A549 (cell line): ENCODE measurements around the gene LAGE3. TPM values are rescaled to one million over a fixed set of nuclear protein-coding genes. Genes with fewer than 3 reads are reported as not detected.

Source experiments
- ATAC-seq, 2 experiments: fragments of 200-7000 bp in 1 of 2; fragments of >200 bp in 1 of 2; cut with Nextera tagmentation in 1 of 2; cut with Tn5 transposase in 1 of 2; 3 replicates each; pipeline versions ENCODE4 v1.8.0 to v1.9.1; 2018 to 2020; ENCODE audit warnings: mild to moderate bottlenecking in 1 of 2, moderate library complexity in 1 of 2
- CTCF ChIA-PET: fragments of 300-600 bp; sonication (Branson Sonifier 250); formaldehyde crosslinking; extraction: SDS; loops from one replicate; lab custom pipeline; 2021; ENCODE audit warnings: antibody characterized with exemption, inconsistent platforms; lab: Yijun Ruan, JAX
- POLR2A ChIA-PET: fragments of 350-600 bp; formaldehyde crosslinking; extraction: SDS; loops from one replicate; lab custom pipeline; 2021; ENCODE audit warnings: antibody characterized with exemption, inconsistent platforms; lab: Yijun Ruan, JAX
- DNase-seq, 2 experiments: peaks; one replicate each; pipeline versions ENCODE4 v3.0.0 to v3.0.0-alpha.2; 2011 to 2016; ENCODE audit warnings: low read depth in 1 of 2, low spot score in 1 of 2
- FAIRE-seq: peaks from 2 replicates; lab custom pipeline; 2011; peaks lifted over from hg19 to GRCh38; lab: Jason Lieb, UNC
- H3K27ac ChIP-seq, 2 experiments: fragments of >200 bp; sonication (Bioruptor Twin); formaldehyde crosslinking; 3 replicates each; pipeline ENCODE4 v1.5.1; 2016 to 2017
- H3K4me1 ChIP-seq: fragments of >200 bp; sonication (Bioruptor Twin); formaldehyde crosslinking; 3 replicates; pipeline ENCODE4 v1.6.1; 2016
- H3K4me2 ChIP-seq: fragments of >200 bp; sonication (Bioruptor Twin); formaldehyde crosslinking; 3 replicates; pipeline ENCODE4 v1.6.1; 2016
- H3K4me3 ChIP-seq: fragments of >200 bp; sonication (Bioruptor Twin); formaldehyde crosslinking; 3 replicates; pipeline ENCODE4 v1.5.1; 2016
- H3K9me3 ChIP-seq: fragments of >200 bp; sonication (Bioruptor Twin); formaldehyde crosslinking; 3 replicates; pipeline ENCODE4 v1.6.1; 2016
- ATOH8 ChIP-seq: fragments of 250-450 bp; sonication (Bioruptor Pico); IDR thresholded peaks from 2 replicates; pipeline ENCODE4 v1.5.0; 2020; ENCODE audit warnings: low read depth, mild to moderate bottlenecking, moderate library complexity
- CBX2 ChIP-seq: fragments of 200-600 bp; sonication (generic); IDR thresholded peaks from 2 replicates; pipeline ENCODE4 v1.6.1; 2016; ENCODE audit warnings: low read depth, mild to moderate bottlenecking, borderline replicate concordance
- CBX8 ChIP-seq: fragments of 200-600 bp; sonication (generic); IDR thresholded peaks from 2 replicates; pipeline ENCODE4 v1.6.1; 2016
- CHD2 ChIP-seq: fragments of 150-350 bp; IDR thresholded peaks from 2 replicates; pipeline ENCODE4 v1.6.1; 2014; ENCODE audit warnings: low read length; ENCODE audit not compliant: partially characterized antibody
- CTCF ChIP-seq: fragments of >200 bp; sonication (Bioruptor Twin); formaldehyde crosslinking; IDR thresholded peaks from 3 replicates; pipeline ENCODE4 v1.5.1; 2016
- EHF ChIP-seq: fragments of 250-450 bp; sonication (Bioruptor Pico); IDR thresholded peaks from 2 replicates; pipeline ENCODE4 v1.5.0; 2020; ENCODE audit warnings: mild to moderate bottlenecking
- ELK1 ChIP-seq: fragments of 150-350 bp; IDR thresholded peaks from 2 replicates; pipeline ENCODE4 v1.6.1; 2014; ENCODE audit warnings: low read depth, mild to moderate bottlenecking, low read length
- ESRRA ChIP-seq: fragments of 150-350 bp; IDR thresholded peaks from 2 replicates; pipeline ENCODE4 v1.6.1; 2014; ENCODE audit warnings: mild to moderate bottlenecking, low read length, borderline replicate concordance
- FOSL2 ChIP-seq, 2 experiments: fragments of 450-650 bp in 1 of 2; fragments of >200 bp in 1 of 2; sonication (Bioruptor Twin) in 1 of 2; formaldehyde crosslinking; IDR thresholded peaks; 2 replicates each; pipeline versions ENCODE4 v1.5.0 to v1.6.1; 2016 to 2020; ENCODE audit warnings: mild to moderate bottlenecking in 1 of 2, moderate library complexity in 1 of 2
- GATA3 ChIP-seq: IDR thresholded peaks from 2 replicates; pipeline ENCODE4 v1.6.1; 2012; ENCODE audit warnings: borderline replicate concordance
- HEYL ChIP-seq: fragments of 250-450 bp; sonication (Bioruptor Pico); IDR thresholded peaks from 2 replicates; pipeline ENCODE4 v1.8.0; 2021; ENCODE audit warnings: mild to moderate bottlenecking, moderate library complexity
- HOXA7 ChIP-seq: fragments of 250-450 bp; sonication (Bioruptor Pico); IDR thresholded peaks from 2 replicates; pipeline ENCODE4 v1.5.0; 2020; ENCODE audit warnings: mild to moderate bottlenecking, moderate library complexity
- HOXB13 ChIP-seq: fragments of 250-450 bp; sonication (Bioruptor Pico); IDR thresholded peaks from 2 replicates; pipeline ENCODE4 v1.5.0; 2020; ENCODE audit warnings: low read depth, mild to moderate bottlenecking, moderate library complexity
- HOXB5 ChIP-seq: fragments of 250-450 bp; sonication (Bioruptor Pico); IDR thresholded peaks from 2 replicates; pipeline ENCODE4 v1.5.0; 2020; ENCODE audit warnings: mild to moderate bottlenecking, moderate library complexity
- KDM5A ChIP-seq: fragments of 200-600 bp; sonication (generic); IDR thresholded peaks from 2 replicates; pipeline ENCODE4 v1.6.1; 2016; ENCODE audit warnings: antibody characterized with exemption, mild to moderate bottlenecking
- MAX ChIP-seq: IDR thresholded peaks from 2 replicates; pipeline ENCODE4 v1.6.1; 2012
- MYC ChIP-seq: IDR thresholded peaks from 2 replicates; pipeline ENCODE4 v1.6.1; 2012; ENCODE audit warnings: mild to moderate bottlenecking, inconsistent platforms, low read length, improper control_type of control experiment, borderline replicate concordance
- NFE2L2 ChIP-seq: fragments of 150-350 bp; conservative IDR thresholded peaks from 2 replicates; pipeline ENCODE4 v1.6.1; 2014; ENCODE audit warnings: low read length
- NR3C1 ChIP-seq: fragments of >200 bp; sonication (Bioruptor Twin); formaldehyde crosslinking; IDR thresholded peaks from 3 replicates; pipeline ENCODE4 v1.6.1; 2017
- RARB ChIP-seq: fragments of 250-450 bp; sonication (Bioruptor Pico); IDR thresholded peaks from 2 replicates; pipeline ENCODE4 v1.8.0; 2021; ENCODE audit warnings: mild to moderate bottlenecking, moderate library complexity
- REST ChIP-seq: fragments of 200-600 bp; sonication (generic); IDR thresholded peaks from 2 replicates; pipeline ENCODE4 v1.6.1; 2016; ENCODE audit warnings: antibody characterized with exemption, mild to moderate bottlenecking, moderate library complexity
- SMC3 ChIP-seq: fragments of >200 bp; sonication (Bioruptor Twin); formaldehyde crosslinking; IDR thresholded peaks from 3 replicates; pipeline ENCODE4 v1.6.1; 2018; ENCODE audit warnings: inconsistent platforms
- SREBF2 ChIP-seq: fragments of 450-650 bp; IDR thresholded peaks from 2 replicates; pipeline ENCODE4 v1.6.1; 2014; ENCODE audit warnings: mild to moderate bottlenecking, moderate library complexity
- TFCP2L1 ChIP-seq: fragments of 250-450 bp; sonication (Bioruptor Pico); IDR thresholded peaks from 2 replicates; pipeline ENCODE4 v1.5.0; 2021; ENCODE audit warnings: mild to moderate bottlenecking
- ZFP36 ChIP-seq: fragments of 450-650 bp; IDR thresholded peaks from 2 replicates; pipeline ENCODE4 v1.6.1; 2014; ENCODE audit warnings: borderline replicate concordance; ENCODE audit not compliant: partially characterized antibody
- ZSCAN20 ChIP-seq: fragments of 250-450 bp; sonication (Bioruptor Pico); IDR thresholded peaks from 2 replicates; pipeline ENCODE4 v1.8.0; 2022; ENCODE audit warnings: mild to moderate bottlenecking, moderate library complexity
- WGBS: methylation state at CpG from one replicate; pipeline ENCODE4 v1.1.6; 2017; ENCODE audit errors: missing lambda C conversion rate; 5-methylcytosine and 5-hydroxymethylcytosine counted together
- polyA plus RNA-seq, 4 experiments: library from polyadenylated mRNA; depleted of rRNA in 3 of 4; stranded (reverse); fragments of >200 nt; fragmentation: RNase III in 1 of 4; extraction: RNeasy Plus Mini Kit Qiagen cat#74134 plus additional on column Dnase treatment in 1 of 4; gene quantifications; 2 replicates in 3 of 4; 3 replicates in 1 of 4; pipeline ENCODE4 v1.2.3, GENCODE V29; 2011 to 2017

Gene LAGE3
- polyA plus RNA-seq, 2 of the 4 experiments (the other 2 are of a cell fraction) = 20.6 to 49.7 TPM

GRCh38 chrX:154466907-154467306, 12.2 kb downstream of the LAGE3 start (continued):
- TF ChIP-seq ELK1 (no peak), CHD2 (no peak), RARB (CRISPR knock-in tag) (no peak), ESRRA (no peak), EHF (CRISPR knock-in tag) (no peak), NFE2L2 (no peak), TFCP2L1 (CRISPR knock-in tag) (no peak), GATA3 (no peak)

- Histone ChIP-seq H3K27ac (no peak overlapping the region), H3K9me3 (no peaks in the 10 kb centered on the region), H3K4me2 (no peak overlapping the region)
- FAIRE-seq (no peak), DNase-seq (no peak)
- POLR2A ChIA-PET = no interaction called here
- TF ChIP-seq MYC = no peak
- TF ChIP-seq CBX8 = no peak
- no peak for TF ChIP-seq ZSCAN20
- no peak for TF ChIP-seq HOXB5 (CRISPR knock-in tag)
- no peak for TF ChIP-seq MAX
- no peak for TF ChIP-seq HOXA7
- no peak for TF ChIP-seq REST
- TF ChIP-seq, all 56 proteins: peak for 0
- H3K4me1 ChIP-seq = no peaks in the 10 kb centered on the region
- no peak for ATAC-seq
- CTCF ChIA-PET = no interaction called here
- H3K4me3 ChIP-seq = no peak overlapping the region
- 89% methylated on average over 10 of the region's 32 CpGs for WGBS
Observed at GRCh38 chrX:154466036-154466435, 13.0 kb downstream of the LAGE3 start.

GRCh38 chrX:154465601-154466000, 13.5 kb downstream of the LAGE3 start:
- POLR2A ChIA-PET = no interaction called here
- TF ChIP-seq KDM5A (no peak), FOSL2 (IDR thresholded peaks at IDR 0.05) (no peak), FOSL2 (CRISPR knock-in tag; IDR thresholded peaks at IDR 0.05) (no peak), CBX2 (no peak), CTCF (no peak), ESRRA (no peak), ELK1 (no peak), ZSCAN20 (no peak), SREBF2 (no peak), TFCP2L1 (CRISPR knock-in tag) (no peak), HOXB13 (no peak), ATOH8 (CRISPR knock-in tag) (no peak), ZFP36 (no peak), SMC3 (no peak), HEYL (CRISPR knock-in tag) (no peak), NR3C1 (no peak), GATA3 (no peak)
- DNase-seq (no peak), ATAC-seq (no peak), FAIRE-seq (no peak)
- CTCF ChIA-PET = no interaction called here
- Histone ChIP-seq H3K9me3 (no peaks in the 10 kb centered on the region), H3K4me3 (no peak overlapping the region), H3K27ac (no peak overlapping the region), H3K4me1 (no peaks in the 10 kb centered on the region), H3K4me2 (no peak overlapping the region)
- 64% methylated on average over 3 of the region's 14 CpGs for WGBS
